ENCODE data around the gene EP400.

The EP400 gene

GRCh38 chr12:131914179-131914702, 35.5 kb upstream of the EP400 start:
- TF ChIP-seq ZFX (IDR thresholded peaks at IDR 0.05; ENCODE audit: borderline replicate concordance), result no peak
- TF ChIP-seq, protein P1, sequence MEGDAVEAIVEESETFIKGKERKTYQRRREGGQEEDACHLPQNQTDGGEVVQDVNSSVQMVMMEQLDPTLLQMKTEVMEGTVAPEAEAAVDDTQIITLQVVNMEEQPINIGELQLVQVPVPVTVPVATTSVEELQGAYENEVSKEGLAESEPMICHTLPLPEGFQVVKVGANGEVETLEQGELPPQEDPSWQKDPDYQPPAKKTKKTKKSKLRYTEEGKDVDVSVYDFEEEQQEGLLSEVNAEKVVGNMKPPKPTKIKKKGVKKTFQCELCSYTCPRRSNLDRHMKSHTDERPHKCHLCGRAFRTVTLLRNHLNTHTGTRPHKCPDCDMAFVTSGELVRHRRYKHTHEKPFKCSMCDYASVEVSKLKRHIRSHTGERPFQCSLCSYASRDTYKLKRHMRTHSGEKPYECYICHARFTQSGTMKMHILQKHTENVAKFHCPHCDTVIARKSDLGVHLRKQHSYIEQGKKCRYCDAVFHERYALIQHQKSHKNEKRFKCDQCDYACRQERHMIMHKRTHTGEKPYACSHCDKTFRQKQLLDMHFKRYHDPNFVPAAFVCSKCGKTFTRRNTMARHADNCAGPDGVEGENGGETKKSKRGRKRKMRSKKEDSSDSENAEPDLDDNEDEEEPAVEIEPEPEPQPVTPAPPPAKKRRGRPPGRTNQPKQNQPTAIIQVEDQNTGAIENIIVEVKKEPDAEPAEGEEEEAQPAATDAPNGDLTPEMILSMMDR (IDR thresholded peaks at IDR 0.05), result no peak
- H3K27ac ChIP-seq, result no peak overlapping the region

GRCh38 chr12:131915000-131915689, 34.6 kb upstream of the EP400 start:
- TF ChIP-seq, protein P1 (IDR thresholded peaks at IDR 0.05), result no peak
- TF ChIP-seq ZFX (IDR thresholded peaks at IDR 0.05; ENCODE audit: borderline replicate concordance), result no peak
- no peak overlapping the region for H3K27ac ChIP-seq

GRCh38 chr12:131915823-131916222, 33.9 kb upstream of the EP400 start:
- no peak for TF ChIP-seq ZFX (IDR thresholded peaks at IDR 0.05; ENCODE audit: borderline replicate concordance)
- TF ChIP-seq, protein P1 (IDR thresholded peaks at IDR 0.05), result no peak
- H3K27ac ChIP-seq, result no peak overlapping the region

- no peak overlapping the region for H3K27ac ChIP-seq
- no peak for TF ChIP-seq ZFX (IDR thresholded peaks at IDR 0.05; ENCODE audit: borderline replicate concordance)
- TF ChIP-seq, protein P1 (IDR thresholded peaks at IDR 0.05), result no peak
Measured at GRCh38 chr12:131916306-131917138, 33.2 kb upstream of the EP400 start.

- H3K27ac ChIP-seq, result no peak overlapping the region
- TF ChIP-seq ZFX (IDR thresholded peaks at IDR 0.05; ENCODE audit: borderline replicate concordance), result no peak
- TF ChIP-seq, protein P1 (IDR thresholded peaks at IDR 0.05), result no peak
Measured at GRCh38 chr12:131917139-131917710, 32.5 kb upstream of the EP400 start.

GRCh38 chr12:131917711-131918306, 31.9 kb upstream of the EP400 start:
- TF ChIP-seq ZFX (IDR thresholded peaks at IDR 0.05; ENCODE audit: borderline replicate concordance), result no peak
- TF ChIP-seq, protein P1 (IDR thresholded peaks at IDR 0.05), result no peak

More at GRCh38 chr12:131917711-131918306, 31.9 kb upstream of the EP400 start:
- no peak overlapping the region for H3K27ac ChIP-seq
